ENCODE data around the gene UPF2. TPM values are rescaled to one million over a fixed set of nuclear protein-coding genes. Genes with fewer than 3 reads are reported as not detected.
"Not testable (repeated sequence)": the region's sequence is repeated elsewhere in the genome, so short reads cannot be mapped to it uniquely, and the experiment has no call there.

Gene UPF2
- total RNA-seq = 15.1 and 30.5 TPM in 2 replicates

DNA sequence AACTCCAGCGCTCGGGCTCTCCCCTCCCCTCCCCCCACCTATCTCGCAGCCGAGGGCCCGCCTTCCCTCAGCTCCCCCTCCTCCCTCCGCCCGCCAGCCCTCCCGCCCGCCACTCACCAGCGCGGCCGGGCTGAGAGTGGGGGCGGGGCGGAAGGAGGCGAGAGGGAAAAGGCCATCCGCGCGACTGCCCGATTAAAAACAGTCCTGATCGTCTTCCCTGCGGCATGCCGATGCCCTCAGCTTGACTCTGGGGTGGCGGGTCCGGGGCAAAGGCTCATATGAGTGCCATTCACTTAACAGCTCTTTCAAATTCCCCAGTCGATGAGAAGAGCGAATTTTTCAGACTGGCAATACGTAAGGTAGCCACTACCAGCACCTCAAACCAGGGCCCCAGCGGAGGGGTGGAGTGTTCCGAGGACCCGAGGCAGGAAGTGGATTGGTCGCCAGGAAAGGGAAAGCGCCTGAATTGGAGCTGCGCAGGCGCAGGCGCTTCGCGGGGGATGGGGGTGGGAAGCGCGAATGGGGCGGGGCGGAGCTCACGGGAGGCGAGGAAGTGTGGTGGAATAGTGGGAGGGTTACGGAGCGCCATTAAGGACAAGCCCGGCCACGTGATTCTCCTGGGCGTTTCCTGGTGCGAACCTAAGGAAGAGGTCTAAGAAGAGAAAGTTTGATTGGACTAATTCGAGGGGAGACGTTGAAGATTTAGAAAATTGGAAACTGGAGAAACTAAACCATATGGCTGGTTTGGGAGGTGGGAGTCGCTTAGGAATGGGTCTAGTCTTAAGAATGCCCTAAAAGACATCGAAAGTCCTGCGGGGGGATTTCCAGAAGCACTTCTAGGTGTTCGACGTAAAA lies at the start of gene UPF2:
Gene UPF2 (minus strand): TSS at position 13 of the 855 bp plus-strand sequence. CDS start 7,386 bp downstream, outside the sequence.
- peak; percentile 95 for DNase-seq (ENCODE audit: low read depth)

GRCh38 chr10:12091421-12091820 lies 48.8 kb upstream of the UPF2 start:
- no peak for DNase-seq (ENCODE audit: low read depth)

- DNase-seq (ENCODE audit: low read depth) = no peak
Observed at GRCh38 chr10:12088919-12089318, 46.3 kb upstream of the UPF2 start.

- DNase-seq (ENCODE audit: low read depth) = peak; percentile 26
Observed at GRCh38 chr10:12081879-12082557, 39.4 kb upstream of the UPF2 start.

- no peak for DNase-seq (ENCODE audit: low read depth)
Observed at GRCh38 chr10:12081470-12081869, 38.9 kb upstream of the UPF2 start.

GRCh38 chr10:12077580-12078180 lies 35.1 kb upstream of the UPF2 start:
- DNase-seq (ENCODE audit: low read depth) = no peak

GRCh38 chr10:12073526-12073925 lies 30.9 kb upstream of the UPF2 start:
- no peak for DNase-seq (ENCODE audit: low read depth)

DNA sequence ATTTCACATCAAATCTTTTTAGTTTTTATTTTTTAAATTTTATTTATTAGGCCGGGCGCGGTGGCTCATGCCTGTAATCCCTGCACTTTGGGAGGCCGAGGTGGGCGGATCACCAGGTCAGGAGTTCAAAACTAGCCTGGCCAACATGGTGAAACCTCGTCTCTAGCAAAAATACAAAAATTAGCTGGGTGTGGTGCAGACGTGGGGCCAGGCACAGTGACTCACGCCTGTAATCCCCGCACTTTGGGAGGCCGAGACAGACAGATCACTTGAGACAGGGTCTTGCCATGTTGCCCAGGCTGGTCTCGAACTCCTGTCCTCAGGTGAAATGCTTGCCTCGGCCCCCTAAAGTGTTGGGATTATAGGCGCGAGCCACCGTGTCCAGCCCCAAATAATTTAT lies 28.8 kb upstream of the UPF2 start:
- DNase-seq (ENCODE audit: low read depth) = not testable (repeated sequence)

DNA sequence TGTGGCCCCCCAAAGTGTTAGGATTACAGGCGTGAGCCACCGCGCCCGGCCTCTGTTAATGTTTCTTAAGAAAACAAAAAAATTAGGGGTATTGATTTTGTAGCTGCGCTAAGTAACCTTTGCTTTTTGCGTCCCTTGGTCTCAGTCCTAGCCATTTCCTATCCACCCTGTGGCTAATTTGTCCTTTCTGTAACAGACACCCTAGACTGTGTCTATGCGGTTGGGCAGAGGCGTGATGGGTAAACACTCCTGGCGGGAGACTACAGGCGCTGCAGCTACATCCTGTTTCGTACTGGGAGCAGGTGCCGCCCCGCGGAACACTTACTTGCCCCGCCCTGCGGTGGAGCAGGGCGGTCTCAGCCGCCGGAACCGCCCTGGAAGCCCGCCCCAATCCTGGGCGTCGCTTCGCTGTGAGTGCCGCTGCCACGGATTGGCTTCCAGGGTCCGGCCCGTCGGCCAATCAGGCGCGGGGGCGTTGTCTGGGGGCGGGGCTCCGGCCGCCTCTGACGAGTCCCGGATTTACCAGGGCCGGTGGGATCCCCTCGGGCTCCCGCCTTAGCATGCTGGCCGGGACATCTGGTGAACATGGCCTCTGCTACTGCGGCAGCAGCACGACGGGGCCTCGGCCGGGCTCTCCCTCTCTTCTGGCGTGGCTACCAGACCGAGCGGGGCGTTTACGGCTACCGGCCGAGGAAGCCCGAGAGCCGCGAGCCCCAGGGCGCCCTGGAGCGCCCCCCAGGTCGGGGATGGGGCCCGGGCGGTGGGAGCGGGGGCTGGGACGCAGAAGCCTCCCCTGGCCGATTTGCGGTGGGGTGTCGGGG lies 26.1 kb upstream of the UPF2 start, which contains the start of gene DHTKD1:
Gene DHTKD1 (plus strand): TSS at position 506 of the 821 bp plus-strand sequence. CDS start 80 bp downstream, at position 586.
- peak; percentile 93 for DNase-seq (ENCODE audit: low read depth)

GRCh38 chr10:12067336-12067735 lies 24.7 kb upstream of the UPF2 start:
- peak; percentile 93 for DNase-seq (ENCODE audit: low read depth)

DNA sequence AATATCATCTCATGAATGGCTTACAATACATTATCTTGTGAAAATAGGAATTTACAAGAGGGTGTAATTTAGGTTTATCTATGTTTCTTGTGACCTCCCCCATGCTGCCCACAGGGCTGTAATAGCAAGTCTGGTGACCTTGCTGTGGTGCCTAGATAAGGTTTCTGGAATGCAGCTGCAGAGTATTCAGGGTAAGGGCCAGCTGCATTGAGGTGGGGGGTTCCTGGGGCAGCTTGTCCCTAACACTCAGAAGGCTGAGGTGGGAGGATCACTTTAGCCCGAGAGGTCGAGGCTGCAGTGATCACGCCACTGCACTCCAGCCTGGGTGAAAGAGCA lies 20.8 kb upstream of the UPF2 start:
- DNase-seq (ENCODE audit: low read depth) = no peak

DNA sequence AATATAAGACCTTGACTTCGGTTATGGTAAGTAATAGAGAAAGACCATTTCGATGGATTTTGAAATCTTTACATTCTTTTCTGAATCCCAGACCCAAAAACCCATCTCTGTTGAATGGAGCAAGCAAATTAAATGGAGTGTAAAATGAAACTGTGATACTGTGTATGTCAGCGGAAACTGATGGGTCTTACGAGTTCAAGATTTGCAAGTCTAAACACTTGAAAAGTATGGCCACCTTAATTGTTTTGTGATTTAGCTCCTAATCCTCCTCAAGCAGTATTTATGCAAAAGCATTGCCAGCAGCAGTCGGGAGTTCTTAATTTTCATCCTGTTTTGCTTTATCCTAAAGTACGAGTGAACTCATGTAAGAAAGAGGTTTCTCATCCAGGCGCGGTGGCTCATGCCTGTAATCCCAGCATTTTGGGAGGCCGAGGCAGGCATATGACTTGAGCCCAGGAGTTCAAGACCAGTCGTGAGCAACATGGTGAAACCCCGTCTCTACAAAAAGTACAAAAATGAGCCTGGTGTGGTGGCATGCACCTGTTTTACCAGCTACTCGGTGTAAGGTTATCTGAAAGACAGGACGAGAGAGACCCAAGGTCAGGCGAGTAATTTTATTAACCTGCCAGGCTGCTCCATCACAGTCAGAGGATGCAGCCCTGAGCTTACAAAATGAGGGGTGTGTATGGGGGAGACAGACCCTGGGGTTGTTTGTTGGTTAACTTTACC lies 20.3 kb upstream of the UPF2 start:
- DNase-seq (ENCODE audit: low read depth) = no peak

DNA sequence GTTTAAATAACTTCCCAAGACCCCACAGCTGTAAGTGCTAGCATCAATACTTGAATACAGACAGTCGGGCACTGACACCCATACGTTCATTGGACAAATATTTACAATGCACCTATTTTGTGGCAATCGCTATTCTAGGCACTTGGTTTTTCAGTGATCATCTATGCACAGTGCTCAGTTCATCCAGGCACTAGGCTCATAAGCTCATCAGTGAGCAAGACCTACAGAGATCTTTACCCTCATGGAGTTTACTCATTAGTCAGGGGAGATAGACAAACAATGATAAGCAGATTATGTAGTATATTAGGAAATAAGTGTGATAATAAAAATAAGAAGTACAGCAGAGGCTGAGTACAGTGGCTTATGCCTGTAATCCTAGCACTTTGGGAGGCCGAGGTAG lies 18.5 kb upstream of the UPF2 start:
- DNase-seq (ENCODE audit: low read depth) = no peak

- DNase-seq (ENCODE audit: low read depth) = no peak
Observed at GRCh38 chr10:12056748-12057147, 14.1 kb upstream of the UPF2 start.

GRCh38 chr10:12055732-12056131 lies 13.1 kb upstream of the UPF2 start:
- DNase-seq (ENCODE audit: low read depth) = no peak

GRCh38 chr10:12051241-12051640 lies 8.6 kb upstream of the UPF2 start:
- DNase-seq (ENCODE audit: low read depth) = no peak

GRCh38 chr10:12050528-12050927 lies 7.9 kb upstream of the UPF2 start:
- peak; percentile 26 for DNase-seq (ENCODE audit: low read depth)

GRCh38 chr10:12048547-12048946 lies 5.9 kb upstream of the UPF2 start:
- DNase-seq (ENCODE audit: low read depth) = no peak

DNA sequence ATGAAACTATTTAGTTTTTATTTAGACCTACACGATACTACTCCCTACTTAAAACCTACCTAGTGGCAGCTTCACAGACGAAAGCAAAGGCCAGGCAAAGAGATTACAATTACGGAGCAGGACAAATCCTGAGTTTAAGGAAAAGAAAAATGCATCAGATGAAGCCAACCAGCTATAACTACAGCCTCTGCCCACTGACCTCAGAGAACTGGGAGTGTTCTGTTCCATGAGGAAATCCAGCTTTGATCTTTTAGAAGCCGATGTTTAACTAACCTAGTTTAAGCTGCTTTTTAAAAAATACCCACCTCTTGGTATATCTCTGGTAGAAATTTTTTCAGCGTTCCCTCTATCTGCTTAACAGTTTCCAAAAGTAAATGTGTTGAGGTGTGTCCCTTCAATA lies 3.0 kb upstream of the UPF2 start:
- no peak for DNase-seq (ENCODE audit: low read depth)

GRCh38 chr10:12042409-12042796 lies 206 bp downstream of the UPF2 start:
- DNase-seq (ENCODE audit: low read depth) = no peak

GRCh38 chr10:12041766-12042408 lies 722 bp downstream of the UPF2 start:
- peak; percentile 32 for DNase-seq (ENCODE audit: low read depth)
